ENCODE results near the gene THTPA. TPM values are rescaled to one million over a fixed set of nuclear protein-coding genes. Genes with fewer than 3 reads are reported as not detected.

Gene THTPA
- total and polyA plus RNA-seq, 2 of the 13 experiments (the other 11 are each of a cell fraction or from before 2014, with no cell fraction given) = 7.4 to 8.7 TPM

DNA sequence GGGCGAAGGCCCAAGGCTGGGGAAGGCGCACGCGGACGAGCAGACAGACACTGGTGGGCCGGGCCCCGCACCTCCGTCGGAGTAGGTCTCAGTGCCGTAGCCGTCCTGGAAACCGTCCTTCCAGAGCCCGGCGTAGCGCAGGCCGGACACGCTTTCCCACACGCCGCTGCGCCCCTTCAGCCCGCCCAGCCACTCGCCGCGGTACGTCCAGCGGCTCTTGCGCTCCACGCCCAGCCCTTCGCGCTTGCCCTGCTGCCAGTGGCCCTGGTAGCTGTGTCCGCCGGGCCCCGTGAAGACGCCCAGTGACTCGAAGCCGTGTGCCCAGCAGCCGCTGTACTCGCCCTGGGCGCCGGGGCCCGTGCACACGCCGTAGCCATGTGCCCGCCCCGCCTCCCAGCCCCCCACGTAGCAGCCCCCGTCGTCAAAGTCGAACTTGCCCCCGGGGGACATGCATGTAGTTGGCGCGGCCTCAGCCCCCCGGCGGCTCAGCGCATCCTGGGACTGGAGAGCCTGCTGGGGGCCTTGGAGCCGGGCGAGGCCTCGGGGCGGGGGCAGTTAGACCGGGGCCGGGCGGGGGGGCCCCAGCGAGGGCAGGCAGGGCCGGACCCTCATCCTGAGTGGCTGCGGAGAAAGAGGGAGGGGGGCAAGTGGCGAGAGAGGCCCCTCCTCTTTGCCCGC lies 21.1 kb downstream of the THTPA start (continued):
- TF ChIP-seq, protein P1, sequence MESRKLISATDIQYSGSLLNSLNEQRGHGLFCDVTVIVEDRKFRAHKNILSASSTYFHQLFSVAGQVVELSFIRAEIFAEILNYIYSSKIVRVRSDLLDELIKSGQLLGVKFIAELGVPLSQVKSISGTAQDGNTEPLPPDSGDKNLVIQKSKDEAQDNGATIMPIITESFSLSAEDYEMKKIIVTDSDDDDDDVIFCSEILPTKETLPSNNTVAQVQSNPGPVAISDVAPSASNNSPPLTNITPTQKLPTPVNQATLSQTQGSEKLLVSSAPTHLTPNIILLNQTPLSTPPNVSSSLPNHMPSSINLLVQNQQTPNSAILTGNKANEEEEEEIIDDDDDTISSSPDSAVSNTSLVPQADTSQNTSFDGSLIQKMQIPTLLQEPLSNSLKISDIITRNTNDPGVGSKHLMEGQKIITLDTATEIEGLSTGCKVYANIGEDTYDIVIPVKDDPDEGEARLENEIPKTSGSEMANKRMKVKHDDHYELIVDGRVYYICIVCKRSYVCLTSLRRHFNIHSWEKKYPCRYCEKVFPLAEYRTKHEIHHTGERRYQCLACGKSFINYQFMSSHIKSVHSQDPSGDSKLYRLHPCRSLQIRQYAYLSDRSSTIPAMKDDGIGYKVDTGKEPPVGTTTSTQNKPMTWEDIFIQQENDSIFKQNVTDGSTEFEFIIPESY (CRISPR knock-in tag; IDR thresholded peaks at IDR 0.05) = peak; percentile 50
- TF ChIP-seq, protein P2, sequence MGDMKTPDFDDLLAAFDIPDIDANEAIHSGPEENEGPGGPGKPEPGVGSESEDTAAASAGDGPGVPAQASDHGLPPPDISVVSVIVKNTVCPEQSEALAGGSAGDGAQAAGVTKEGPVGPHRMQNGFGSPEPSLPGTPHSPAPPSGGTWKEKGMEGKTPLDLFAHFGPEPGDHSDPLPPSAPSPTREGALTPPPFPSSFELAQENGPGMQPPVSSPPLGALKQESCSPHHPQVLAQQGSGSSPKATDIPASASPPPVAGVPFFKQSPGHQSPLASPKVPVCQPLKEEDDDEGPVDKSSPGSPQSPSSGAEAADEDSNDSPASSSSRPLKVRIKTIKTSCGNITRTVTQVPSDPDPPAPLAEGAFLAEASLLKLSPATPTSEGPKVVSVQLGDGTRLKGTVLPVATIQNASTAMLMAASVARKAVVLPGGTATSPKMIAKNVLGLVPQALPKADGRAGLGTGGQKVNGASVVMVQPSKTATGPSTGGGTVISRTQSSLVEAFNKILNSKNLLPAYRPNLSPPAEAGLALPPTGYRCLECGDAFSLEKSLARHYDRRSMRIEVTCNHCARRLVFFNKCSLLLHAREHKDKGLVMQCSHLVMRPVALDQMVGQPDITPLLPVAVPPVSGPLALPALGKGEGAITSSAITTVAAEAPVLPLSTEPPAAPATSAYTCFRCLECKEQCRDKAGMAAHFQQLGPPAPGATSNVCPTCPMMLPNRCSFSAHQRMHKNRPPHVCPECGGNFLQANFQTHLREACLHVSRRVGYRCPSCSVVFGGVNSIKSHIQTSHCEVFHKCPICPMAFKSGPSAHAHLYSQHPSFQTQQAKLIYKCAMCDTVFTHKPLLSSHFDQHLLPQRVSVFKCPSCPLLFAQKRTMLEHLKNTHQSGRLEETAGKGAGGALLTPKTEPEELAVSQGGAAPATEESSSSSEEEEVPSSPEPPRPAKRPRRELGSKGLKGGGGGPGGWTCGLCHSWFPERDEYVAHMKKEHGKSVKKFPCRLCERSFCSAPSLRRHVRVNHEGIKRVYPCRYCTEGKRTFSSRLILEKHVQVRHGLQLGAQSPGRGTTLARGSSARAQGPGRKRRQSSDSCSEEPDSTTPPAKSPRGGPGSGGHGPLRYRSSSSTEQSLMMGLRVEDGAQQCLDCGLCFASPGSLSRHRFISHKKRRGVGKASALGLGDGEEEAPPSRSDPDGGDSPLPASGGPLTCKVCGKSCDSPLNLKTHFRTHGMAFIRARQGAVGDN (CRISPR knock-in tag; IDR thresholded peaks at IDR 0.05) = peak; percentile 44; the same call in 1 of the 2 replicates
- TF ChIP-seq FOXC1 (CRISPR knock-in tag; IDR thresholded peaks at IDR 0.05; ENCODE audit: borderline replicate concordance) = no peak
- TF ChIP-seq SALL1 (CRISPR knock-in tag; IDR thresholded peaks at IDR 0.05) = 0 out of 2 replicates have a peak, but pooled peaks have one; percentile 13
- TF ChIP-seq HNRNPK (IDR thresholded peaks at IDR 0.05; ENCODE audit: low read depth, low read length, poor library complexity, severe bottlenecking) = peak; percentile 61
- no peak for TF ChIP-seq SP4 (CRISPR knock-in tag; IDR thresholded peaks at IDR 0.05)
- TF ChIP-seq, protein P3, sequence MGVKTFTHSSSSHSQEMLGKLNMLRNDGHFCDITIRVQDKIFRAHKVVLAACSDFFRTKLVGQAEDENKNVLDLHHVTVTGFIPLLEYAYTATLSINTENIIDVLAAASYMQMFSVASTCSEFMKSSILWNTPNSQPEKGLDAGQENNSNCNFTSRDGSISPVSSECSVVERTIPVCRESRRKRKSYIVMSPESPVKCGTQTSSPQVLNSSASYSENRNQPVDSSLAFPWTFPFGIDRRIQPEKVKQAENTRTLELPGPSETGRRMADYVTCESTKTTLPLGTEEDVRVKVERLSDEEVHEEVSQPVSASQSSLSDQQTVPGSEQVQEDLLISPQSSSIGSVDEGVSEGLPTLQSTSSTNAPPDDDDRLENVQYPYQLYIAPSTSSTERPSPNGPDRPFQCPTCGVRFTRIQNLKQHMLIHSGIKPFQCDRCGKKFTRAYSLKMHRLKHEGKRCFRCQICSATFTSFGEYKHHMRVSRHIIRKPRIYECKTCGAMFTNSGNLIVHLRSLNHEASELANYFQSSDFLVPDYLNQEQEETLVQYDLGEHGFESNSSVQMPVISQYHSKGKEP (CRISPR knock-in tag; IDR thresholded peaks at IDR 0.05) = no peak
- no peak for TF ChIP-seq KLF11 (CRISPR knock-in tag; IDR thresholded peaks at IDR 0.05)
- TF ChIP-seq, protein P4, sequence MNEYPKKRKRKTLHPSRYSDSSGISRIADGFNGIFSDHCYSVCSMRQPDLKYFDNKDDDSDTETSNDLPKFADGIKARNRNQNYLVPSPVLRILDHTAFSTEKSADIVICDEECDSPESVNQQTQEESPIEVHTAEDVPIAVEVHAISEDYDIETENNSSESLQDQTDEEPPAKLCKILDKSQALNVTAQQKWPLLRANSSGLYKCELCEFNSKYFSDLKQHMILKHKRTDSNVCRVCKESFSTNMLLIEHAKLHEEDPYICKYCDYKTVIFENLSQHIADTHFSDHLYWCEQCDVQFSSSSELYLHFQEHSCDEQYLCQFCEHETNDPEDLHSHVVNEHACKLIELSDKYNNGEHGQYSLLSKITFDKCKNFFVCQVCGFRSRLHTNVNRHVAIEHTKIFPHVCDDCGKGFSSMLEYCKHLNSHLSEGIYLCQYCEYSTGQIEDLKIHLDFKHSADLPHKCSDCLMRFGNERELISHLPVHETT (CRISPR knock-in tag; conservative IDR thresholded peaks at IDR 0.05) = no peak
- no peak for TF ChIP-seq ZNF224 (CRISPR knock-in tag; IDR thresholded peaks at IDR 0.05)
- TF ChIP-seq BCL6 (CRISPR knock-in tag; IDR thresholded peaks at IDR 0.05) = no peak
- TF ChIP-seq HOXD1 (CRISPR knock-in tag; IDR thresholded peaks at IDR 0.05) = 0 out of 2 replicates have a peak, but pooled peaks have one; percentile 44

All from HepG2 (cell line).